HG02970 (cell line): ENCODE measurements around the gene ABCC6.

ENCODE experiments used
- ATAC-seq: cut with Tn5 transposase; IDR thresholded peaks from one replicate; pipeline ENCODE4 v1.9.1; 2021; ENCODE audit warnings: mild to moderate bottlenecking, moderate library complexity, moderate number of reproducible peaks; ENCODE audit not compliant: unreplicated experiment, low FRiP score

Gene ABCC6

GRCh38 chr16:16145286-16145685 is 78.0 kb downstream of the ABCC6 start:
- ATAC-seq, result no peak

- ATAC-seq, result no peak
Measured at GRCh38 chr16:16144416-16144815, 78.9 kb downstream of the ABCC6 start.

GRCh38 chr16:16143931-16144330 is 79.4 kb downstream of the ABCC6 start:
- ATAC-seq, result no peak

DNA sequence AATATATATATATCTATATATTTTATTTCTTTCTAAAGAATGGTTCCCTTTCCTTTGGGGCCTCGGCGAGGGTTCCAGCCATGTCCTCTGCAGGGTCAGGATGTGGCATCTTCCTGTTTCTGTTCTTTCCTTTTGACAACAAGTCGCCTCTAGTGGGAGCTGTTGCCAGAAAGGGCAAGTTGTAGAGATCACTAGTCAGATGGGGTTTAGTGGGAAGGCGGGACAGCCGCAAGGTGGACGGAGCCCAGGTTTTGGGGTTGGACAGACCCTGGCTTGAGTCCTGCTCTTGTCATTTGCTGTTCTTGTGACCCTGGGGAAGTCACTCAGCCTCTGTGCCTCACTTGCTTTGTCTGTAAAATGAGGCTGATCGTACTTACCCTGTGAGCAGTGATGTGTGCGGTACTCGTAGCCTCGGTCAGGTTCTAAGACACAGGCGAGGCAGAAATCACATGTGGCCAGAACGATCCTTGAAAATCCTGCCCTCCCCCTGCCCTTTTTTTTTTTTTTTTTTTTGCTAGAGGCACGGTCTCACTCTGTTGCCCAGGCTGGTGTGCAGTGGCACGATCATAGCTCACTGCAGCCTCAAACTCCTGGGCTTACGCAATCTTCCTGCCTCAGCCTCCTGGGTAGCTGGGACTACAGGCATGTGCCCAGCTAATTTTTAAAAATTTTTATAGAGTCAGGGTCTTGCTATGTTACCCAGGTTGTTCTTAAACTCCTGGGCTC is 80.1 kb downstream of the ABCC6 start:
- ATAC-seq, result no peak

GRCh38 chr16:16141784-16142396 is 81.4 kb downstream of the ABCC6 start:
- ATAC-seq, result no peak

DNA sequence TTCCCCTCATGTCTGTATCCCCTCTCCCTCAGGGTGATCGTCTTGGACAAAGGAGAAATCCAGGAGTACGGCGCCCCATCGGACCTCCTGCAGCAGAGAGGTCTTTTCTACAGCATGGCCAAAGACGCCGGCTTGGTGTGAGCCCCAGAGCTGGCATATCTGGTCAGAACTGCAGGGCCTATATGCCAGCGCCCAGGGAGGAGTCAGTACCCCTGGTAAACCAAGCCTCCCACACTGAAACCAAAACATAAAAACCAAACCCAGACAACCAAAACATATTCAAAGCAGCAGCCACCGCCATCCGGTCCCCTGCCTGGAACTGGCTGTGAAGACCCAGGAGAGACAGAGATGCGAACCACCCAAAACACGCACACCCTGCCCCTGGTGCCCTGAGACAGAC is 82.2 kb downstream of the ABCC6 start:
- no peak for ATAC-seq

DNA sequence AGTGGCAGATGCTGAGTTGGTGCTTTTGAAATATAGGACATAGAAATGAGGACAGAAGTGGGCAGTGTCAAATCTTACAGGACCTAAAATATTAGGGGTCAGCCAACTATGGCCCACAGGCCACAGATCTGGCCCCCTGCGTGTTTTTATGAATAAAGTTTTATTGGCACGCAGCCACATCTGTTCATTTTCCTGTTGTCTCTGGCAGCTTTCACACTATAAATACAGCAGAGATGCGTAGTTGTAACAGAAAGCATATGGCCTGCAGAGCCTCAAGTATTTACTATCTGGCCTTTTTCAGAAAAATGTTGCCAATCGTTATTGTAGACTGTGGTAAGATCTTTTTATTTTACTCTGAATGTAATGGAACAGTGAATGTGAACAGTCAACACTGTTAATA is 82.8 kb downstream of the ABCC6 start:
- no peak for ATAC-seq

DNA sequence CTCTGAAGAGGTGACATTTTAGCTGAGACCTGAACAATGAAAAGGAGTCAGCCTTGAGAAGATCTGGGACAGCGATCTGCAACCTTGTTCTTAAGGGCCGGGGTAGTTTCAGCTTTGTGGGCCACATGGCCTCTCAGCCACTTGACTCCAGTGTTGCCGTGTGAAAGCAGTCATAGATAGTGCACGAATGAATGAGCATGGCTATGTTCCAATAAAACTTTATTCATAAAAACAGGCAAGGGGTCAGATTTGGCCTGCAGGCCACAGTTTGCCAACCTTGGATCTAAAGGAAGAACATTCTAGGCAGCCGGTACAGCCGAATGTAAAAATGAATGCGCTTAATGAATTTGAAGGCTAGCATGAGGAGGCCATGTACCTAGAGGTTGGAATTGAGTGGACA is 83.5 kb downstream of the ABCC6 start:
- ATAC-seq, result no peak

GRCh38 chr16:16139061-16139460 is 84.2 kb downstream of the ABCC6 start:
- no peak for ATAC-seq

GRCh38 chr16:16138034-16138635 is 85.2 kb downstream of the ABCC6 start:
- ATAC-seq, result no peak

GRCh38 chr16:16137110-16137509 is 86.2 kb downstream of the ABCC6 start:
- no peak for ATAC-seq

GRCh38 chr16:16136588-16136987 is 86.7 kb downstream of the ABCC6 start:
- no peak for ATAC-seq

- no peak for ATAC-seq
Measured at GRCh38 chr16:16133943-16134604, 89.2 kb downstream of the ABCC6 start.

- no peak for ATAC-seq
Measured at GRCh38 chr16:16131659-16132058, 91.6 kb downstream of the ABCC6 start.

DNA sequence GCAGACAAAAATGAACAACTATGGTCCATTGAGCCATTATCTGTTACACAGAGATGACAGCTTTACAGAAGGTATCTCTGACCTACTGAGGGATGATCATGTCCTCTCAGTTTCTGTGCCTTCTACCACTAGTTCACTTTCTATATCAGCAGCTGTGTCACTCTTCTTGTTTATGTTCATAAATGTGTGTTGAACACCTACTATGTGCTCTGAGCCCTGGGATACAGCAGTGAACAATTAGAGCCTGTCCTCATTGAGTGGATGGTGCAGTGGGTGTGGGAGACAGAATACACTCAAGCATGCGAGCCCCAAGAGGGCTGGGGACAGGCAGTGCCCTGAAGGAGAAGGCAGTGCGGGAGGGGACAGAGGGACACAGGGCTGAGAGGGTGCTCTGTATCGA is 92.1 kb downstream of the ABCC6 start:
- no peak for ATAC-seq

- ATAC-seq, result no peak
Measured at GRCh38 chr16:16127469-16128116, 95.7 kb downstream of the ABCC6 start.

GRCh38 chr16:16126896-16127295 is 96.4 kb downstream of the ABCC6 start:
- ATAC-seq, result no peak

GRCh38 chr16:16124974-16125373 is 98.3 kb downstream of the ABCC6 start:
- ATAC-seq, result no peak

GRCh38 chr16:16124438-16124837 is 98.9 kb downstream of the ABCC6 start:
- no peak for ATAC-seq

DNA sequence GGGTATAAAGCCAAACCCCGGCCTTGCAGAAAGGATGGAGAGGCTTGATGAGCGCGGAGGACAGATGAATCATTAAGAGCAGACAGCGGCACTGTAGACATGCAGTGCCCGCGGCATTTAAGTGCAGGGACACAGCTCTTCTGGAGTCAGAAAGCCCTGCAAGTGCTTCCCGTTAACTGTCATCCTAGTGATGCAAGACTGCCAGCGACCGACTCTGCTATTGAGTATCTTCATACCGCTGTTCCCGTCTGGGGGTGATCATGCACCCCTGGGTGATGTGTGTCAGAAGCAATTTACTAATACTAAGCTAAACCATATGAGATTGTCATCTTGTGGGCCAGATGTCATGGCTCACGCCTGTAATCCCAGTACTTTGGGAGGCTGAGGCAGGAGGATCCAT is 101.0 kb downstream of the ABCC6 start:
- no peak for ATAC-seq

DNA sequence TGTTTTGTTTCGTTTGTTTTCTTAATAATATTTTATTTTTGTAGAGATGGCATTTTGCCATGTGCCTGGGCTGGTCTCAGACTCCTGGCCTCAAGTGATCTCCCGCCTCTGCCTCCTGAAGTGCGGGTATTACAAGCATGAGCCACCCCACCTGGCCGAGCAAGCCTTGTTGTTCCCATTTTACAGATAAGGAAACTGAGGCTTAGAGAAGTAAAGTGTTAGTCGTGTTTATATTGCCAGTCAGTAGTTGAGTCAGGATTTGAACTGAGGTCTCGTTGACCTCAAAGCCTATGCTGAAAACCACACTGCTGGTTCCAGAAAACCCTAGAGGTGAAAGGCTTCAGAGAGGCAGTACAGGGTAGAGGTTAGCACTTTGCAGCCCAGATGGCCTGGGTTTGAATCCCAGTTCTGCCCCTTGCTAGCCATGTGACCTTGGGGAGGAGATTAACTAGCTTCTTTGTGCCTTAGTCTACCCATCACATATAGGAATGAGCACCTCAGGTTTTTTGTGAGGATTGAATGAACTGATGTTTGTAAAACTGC is 102.0 kb downstream of the ABCC6 start:
- no peak for ATAC-seq
